Neural cell (in vitro differentiated cells): Measurements from ENCODE around the gene DNAJC7. TPM values are rescaled to one million over a fixed set of nuclear protein-coding genes. Genes with fewer than 3 reads are reported as not detected.

Experiments used
- polyA plus RNA-seq: library from polyadenylated mRNA; depleted of rRNA; stranded (reverse); fragments of >200 nt; gene quantifications from 2 replicates; pipeline ENCODE4 v1.2.3, GENCODE V29; 2014

The DNAJC7 gene
- polyA plus RNA-seq, 1 donor from 2014 or later, result 126 TPM

Other genes starting within 250 kb of the DNAJC7 start
- gene JUP, start 230.7 kb downstream of the DNAJC7 start, polyA plus RNA-seq, result 46.1 and 82.2 TPM in 2 replicates
- gene P3H4, start 205.5 kb downstream of the DNAJC7 start, polyA plus RNA-seq, result 17.8 and 20.5 TPM in 2 replicates
- 3.5 and 7.6 TPM in 2 replicates for gene FKBP10, start 204.4 kb downstream of the DNAJC7 start, polyA plus RNA-seq
- 272 and 281 TPM in 2 replicates for gene NT5C3B, start 181.2 kb downstream of the DNAJC7 start, polyA plus RNA-seq
- 0.22 TPM in 1 of 2 replicates, not detected in the other for gene KLHL10, start 179.6 kb downstream of the DNAJC7 start, polyA plus RNA-seq
- 30.3 and 31.1 TPM in 2 replicates for gene KLHL11, start 152.0 kb downstream of the DNAJC7 start, polyA plus RNA-seq
- gene ACLY, start 98.5 kb downstream of the DNAJC7 start, polyA plus RNA-seq, result 136 and 148 TPM in 2 replicates
- gene ODAD4, start 86.8 kb downstream of the DNAJC7 start, polyA plus RNA-seq, result 5.2 and 5.7 TPM in 2 replicates
- 27.7 and 29.6 TPM in 2 replicates for gene CNP, start 50.6 kb downstream of the DNAJC7 start, polyA plus RNA-seq
- gene NKIRAS2, start 2.7 kb upstream of the DNAJC7 start, polyA plus RNA-seq, result 60.2 and 69.9 TPM in 2 replicates
- 3.0 and 5.2 TPM in 2 replicates for gene C17orf113, start 33.2 kb upstream of the DNAJC7 start, polyA plus RNA-seq
- 0.69 and 2.5 TPM in 2 replicates for gene ZNF385C, start 81.0 kb upstream of the DNAJC7 start, polyA plus RNA-seq
- gene DHX58, start 95.3 kb upstream of the DNAJC7 start, polyA plus RNA-seq, result 0.87 and 2.3 TPM in 2 replicates
- gene KAT2A, start 103.9 kb upstream of the DNAJC7 start, polyA plus RNA-seq, result 30.5 and 39.9 TPM in 2 replicates
- not detected in 2 replicates for gene HSPB9, start 105.4 kb upstream of the DNAJC7 start, polyA plus RNA-seq
- 95.9 and 97.2 TPM in 2 replicates for gene RAB5C, start 137.6 kb upstream of the DNAJC7 start, polyA plus RNA-seq
- gene KCNH4, start 163.7 kb upstream of the DNAJC7 start, polyA plus RNA-seq, result 0.56 and 0.78 TPM in 2 replicates
- gene HCRT, start 168.0 kb upstream of the DNAJC7 start, polyA plus RNA-seq, result not detected in 2 replicates
- 2.5 and 3.2 TPM in 2 replicates for gene GHDC, start 177.1 kb upstream of the DNAJC7 start, polyA plus RNA-seq